NCI-H1092 (cell line): ENCODE results near the gene EEFSEC.

ENCODE experiments used
- DNase-seq: peaks from one replicate; lab custom pipeline; 2025; lab: John Stamatoyannopoulos, UW

The EEFSEC gene

GRCh38 chr3:128153156-128154041, at the start of gene EEFSEC:
Gene EEFSEC, plus strand, starts transcription at chr3:128153481. Its CDS starts 27 bp downstream, at chr3:128153508.
- peak; percentile 66 for DNase-seq

GRCh38 chr3:128107834-128108233, 45.4 kb upstream of the EEFSEC start:
- no peak for DNase-seq

GRCh38 chr3:128111147-128111546, 42.1 kb upstream of the EEFSEC start:
- no peak for DNase-seq

- DNase-seq: no peak
These were observed 40.8 kb upstream of the EEFSEC start for GRCh38 chr3:128112357-128112968.

- no peak for DNase-seq
These were observed 39.2 kb upstream of the EEFSEC start for GRCh38 chr3:128113817-128114794.

DNA sequence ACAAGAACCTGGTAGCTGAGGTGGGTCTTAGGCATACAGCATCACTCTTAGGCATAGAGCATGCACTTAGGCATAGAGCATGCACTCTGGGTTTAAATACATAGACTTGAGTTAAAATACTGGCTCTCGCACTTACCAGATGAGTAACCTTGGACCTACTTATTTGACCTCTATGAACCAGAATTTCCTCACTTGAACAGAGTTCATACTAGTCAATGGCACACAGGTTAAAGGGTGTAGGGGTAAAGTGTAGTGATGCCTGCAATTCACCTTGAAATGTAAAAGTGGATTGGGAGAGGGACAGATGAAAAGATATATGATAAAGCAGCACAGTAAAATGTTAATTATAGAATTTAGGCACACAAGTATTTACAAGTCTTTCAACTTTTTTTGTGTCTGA, 31.3 kb upstream of the EEFSEC start:
- DNase-seq: no peak

DNA sequence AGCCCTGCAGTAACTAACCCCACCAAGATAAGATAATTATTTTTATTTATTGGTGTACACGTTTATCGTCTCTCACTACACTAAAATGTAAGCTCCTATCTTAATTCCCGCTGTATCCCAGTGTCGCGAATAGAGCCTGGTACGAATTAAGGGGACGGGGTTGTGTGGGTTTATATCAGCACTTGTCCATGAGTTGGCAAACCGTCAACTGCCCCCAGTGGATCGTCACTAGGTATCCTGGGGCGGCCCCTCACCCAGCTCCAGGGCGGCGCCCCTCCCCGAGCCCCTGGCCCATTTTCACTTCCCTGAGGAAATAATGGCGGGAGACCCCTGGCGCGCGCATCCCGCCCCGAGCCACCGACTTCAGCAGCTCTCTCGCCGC, 30.1 kb upstream of the EEFSEC start:
- no peak for DNase-seq

DNA sequence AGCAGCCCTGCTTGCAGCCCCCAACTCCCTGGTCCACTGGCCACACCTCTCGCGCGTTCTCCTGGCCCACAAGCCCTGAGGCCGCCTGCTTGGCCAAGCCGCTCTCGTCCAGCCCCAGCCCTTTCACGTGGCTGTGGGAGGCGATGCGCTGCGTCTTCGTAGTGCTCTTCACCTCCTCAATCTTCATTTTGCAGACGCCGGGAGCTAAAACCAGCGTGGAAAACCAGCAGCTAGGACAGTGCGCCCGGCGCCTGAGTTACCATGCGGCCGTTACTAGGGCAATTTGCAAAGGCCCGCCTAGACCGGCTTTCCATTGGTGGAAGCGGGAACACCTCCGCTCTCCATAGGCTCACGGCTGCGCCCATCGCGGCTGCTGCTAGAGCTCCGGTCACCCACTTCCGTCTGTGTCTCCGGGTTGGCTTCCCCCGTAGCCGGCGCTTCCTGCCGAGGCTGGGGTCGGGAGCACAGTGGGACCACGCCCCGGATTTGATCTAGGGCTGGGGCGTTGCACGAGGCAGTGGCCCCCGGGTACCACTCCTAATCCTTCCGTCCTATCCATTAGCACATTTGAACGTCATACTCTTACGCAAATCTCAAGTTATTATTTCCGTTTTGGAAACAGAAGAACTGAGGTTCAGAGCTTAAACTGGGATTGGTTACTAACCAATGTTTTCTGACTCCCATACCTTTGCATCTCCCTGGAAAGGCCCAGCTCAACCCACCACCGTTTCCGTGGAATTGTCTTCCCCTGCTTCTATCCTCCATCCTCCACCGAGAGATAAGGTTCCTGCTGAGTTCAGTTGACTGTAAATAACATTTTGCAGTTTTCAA, 29.5 kb upstream of the EEFSEC start, which contains the start of gene RUVBL1:
TSS of gene RUVBL1 (minus strand) at position 275 of the 831 bp plus-strand sequence. CDS start at position 187, 88 bp downstream.
- DNase-seq: peak; percentile 98

DNA sequence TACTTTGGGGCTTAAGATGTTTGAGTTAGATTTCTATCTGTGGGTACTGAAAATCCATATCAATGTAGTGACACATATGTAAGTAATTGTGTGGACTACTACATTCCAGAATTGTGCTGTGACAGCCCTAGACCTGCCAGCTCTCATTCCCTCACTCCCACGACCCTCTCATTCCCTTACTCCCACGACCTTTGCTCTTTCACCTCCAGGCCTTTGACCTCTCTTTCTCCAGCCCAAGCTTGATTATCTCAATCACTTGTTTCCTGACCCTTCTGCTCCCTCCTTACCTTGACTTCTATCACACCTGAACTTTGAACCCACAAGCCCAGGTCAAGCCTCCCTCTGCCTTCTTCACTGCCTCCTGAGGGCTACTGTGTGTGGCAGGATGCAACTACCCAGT, 26.0 kb upstream of the EEFSEC start:
- no peak for DNase-seq

- no peak for DNase-seq
These were observed 25.0 kb upstream of the EEFSEC start for GRCh38 chr3:128128251-128128650.

- DNase-seq: no peak
These were observed 21.2 kb upstream of the EEFSEC start for GRCh38 chr3:128131897-128132646.

DNA sequence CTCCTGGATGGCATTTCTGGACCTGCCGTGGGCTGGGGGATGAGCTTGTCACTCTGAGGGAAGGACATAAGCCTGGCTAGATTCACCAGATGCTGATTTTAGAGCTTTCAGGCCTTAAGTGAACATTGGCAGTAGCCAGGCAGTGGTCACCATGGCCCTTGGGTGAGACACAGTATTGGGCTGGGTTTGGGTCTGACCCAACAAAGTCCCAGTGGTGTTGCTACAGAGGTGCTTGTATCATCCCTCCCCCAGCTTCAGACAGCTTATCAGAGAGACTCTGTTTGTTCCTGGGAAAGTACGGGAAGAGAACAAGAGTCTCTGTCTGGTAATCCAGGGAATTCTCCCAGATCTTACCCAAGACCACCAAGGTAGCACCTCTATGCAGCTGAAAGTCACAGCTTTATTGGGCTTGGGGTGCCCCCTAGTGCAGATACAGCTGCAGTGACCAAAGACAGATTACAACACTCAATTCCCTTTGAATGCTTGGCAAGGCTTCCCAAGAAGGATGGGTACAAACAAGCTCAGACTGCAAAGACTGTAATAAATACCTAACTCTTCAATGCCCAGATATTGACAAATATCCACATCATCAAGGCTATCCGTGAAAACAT, 19.9 kb upstream of the EEFSEC start:
- peak; percentile 3 for DNase-seq

- no peak for DNase-seq
These were observed 9.8 kb upstream of the EEFSEC start for GRCh38 chr3:128143496-128143895.

DNA sequence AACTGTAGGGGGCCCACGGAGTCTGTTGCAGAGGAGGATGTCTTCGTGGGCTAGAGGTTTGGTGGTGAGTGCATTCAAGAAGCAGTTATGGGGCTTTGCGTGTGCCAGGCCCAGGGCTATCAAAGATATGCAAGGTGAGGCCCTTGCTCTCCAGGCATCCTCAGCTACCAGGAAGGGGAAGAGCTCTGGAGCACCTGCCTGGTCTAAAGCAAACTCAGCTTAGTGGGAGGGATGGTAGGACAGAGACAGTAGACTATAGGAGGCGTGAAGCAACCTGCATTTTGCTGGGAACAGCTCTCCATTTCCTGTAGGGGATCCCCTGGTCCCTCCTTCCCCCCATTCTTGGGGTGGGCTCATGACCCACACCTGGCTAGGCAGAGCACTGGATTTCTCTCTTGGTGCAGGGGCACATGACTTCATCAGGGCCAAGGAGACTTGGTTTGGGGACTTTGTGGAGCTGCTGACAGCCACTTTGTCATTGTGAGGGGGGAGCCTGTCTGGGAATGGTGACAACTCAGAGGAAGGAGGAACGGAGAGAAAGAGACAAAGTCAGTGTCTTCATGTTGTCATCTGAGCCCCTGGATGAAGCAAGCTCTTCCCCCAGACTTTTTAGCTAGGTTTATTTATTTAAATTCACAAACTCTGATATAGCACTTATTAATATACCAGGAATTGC, 8.6 kb upstream of the EEFSEC start:
- no peak for DNase-seq

DNA sequence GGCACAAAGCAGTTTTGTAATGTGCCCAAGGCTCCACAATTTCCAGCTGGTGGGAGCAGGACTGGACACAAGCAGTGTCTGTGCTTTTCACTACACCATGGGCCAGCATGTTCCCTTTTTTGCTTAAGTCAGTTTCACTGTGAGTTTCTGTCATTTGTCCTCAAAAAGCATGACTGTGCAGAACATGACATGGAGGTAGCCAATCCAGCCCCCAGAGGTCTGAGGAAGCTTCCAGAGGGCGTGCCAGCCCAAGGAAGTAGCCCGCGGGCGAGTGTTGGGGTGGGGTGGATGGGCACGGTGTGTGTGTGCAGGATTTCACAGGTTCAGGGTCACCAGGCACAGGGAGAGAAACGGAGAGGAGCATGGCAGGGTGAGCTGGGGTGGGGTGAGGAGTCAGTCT, 8.0 kb upstream of the EEFSEC start:
- DNase-seq: no peak

GRCh38 chr3:128146201-128146600, 7.1 kb upstream of the EEFSEC start:
- no peak for DNase-seq

DNA sequence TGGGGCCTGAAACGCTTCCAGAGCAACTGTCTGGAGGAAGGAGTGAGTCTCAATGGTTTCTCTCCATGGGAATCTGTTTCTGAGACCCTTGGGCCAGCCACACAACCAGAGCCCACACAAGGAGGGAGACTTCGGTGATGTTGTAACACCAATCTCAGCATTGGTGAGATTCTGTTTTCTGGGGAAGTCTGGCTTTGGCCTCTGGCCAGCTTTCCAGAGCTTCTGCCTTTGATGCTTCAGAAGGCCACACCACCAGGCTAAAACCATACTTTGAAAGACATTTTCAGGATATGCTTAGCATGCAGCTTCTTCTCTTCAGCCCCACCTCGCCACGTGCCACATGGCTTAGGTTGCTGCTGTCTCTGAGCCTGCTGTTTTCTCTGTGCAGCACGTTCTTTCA, 3.6 kb upstream of the EEFSEC start:
- DNase-seq: no peak

- no peak for DNase-seq
These were observed 1.5 kb upstream of the EEFSEC start for GRCh38 chr3:128151758-128152274.
